ENCODE measurements around the gene CNGA2.

The CNGA2 gene

DNA sequence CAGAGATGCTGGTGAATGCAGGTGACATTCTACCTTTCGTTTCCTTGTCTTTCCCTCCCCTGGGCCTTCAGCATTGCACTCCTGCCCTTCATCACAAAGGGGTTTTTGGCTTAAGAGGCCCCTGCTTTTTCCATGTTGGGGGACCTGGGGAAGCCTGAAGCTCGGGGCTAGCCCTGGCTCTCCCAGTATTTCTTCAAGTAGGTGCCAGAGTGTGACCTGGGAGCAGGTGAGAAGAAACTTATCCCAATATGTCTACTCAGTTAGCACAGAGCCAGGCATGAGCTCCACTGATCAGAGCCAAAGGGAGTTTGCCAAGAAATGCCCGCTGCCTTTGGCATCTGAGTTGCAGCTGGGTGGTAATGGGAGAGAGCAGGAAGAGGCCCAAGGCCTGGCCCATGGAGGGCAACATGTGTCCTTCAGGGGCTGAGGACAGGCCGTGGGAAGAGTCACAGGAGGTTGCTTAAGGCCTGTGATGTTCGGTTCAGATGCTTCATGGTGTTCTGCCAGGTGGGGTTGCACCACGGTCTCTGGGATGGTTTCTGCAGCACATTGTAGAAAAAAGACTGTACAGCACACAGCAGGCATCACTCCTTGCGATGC is 31.7 kb upstream of the CNGA2 start:
- no peak for DNase-seq
- H3K4me3 ChIP-seq: no peak overlapping the region
- H3K36me3 ChIP-seq: no peaks in the 10 kb centered on the region
- no peaks in the 10 kb centered on the region for H3K4me1 ChIP-seq
- no peaks in the 10 kb centered on the region for H3K9me3 ChIP-seq
- intact Hi-C loops (cut with DNase I; ENCODE audit: low total_unique reads): no loop called here
- TF ChIP-seq CTCF (IDR thresholded peaks at IDR 0.05): no peak
- H3K27me3 ChIP-seq: no peaks in the 10 kb centered on the region
- H3K27ac ChIP-seq: no peak overlapping the region

DNA sequence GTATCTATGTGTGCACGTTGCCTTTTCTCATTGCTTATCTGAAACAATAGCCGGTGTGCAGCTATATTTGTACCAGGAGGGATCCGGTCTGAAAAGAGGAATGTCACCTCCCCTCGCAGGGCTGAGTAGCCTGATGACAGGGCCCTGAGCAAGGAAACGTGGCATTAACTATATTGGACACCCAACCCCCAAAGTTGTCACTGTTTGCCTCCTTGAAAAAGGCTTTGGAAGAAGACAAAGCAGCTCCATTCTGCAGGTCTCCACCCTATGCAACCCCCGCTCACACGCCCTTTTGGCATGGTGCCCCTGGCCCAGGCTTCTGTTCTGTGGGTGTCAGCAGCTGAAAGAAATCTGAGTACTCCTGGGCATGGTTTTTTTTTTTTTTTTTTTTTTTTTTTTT is 31.1 kb upstream of the CNGA2 start:
- DNase-seq: no peak
- Histone ChIP-seq H3K27ac (no peak overlapping the region), H3K9me3 (no peaks in the 10 kb centered on the region), H3K4me3 (no peak overlapping the region), H3K36me3 (no peaks in the 10 kb centered on the region), H3K4me1 (no peaks in the 10 kb centered on the region), H3K27me3 (no peaks in the 10 kb centered on the region)
- intact Hi-C loops (cut with DNase I; ENCODE audit: low total_unique reads): no loop called here
- TF ChIP-seq CTCF (IDR thresholded peaks at IDR 0.05): no peak

DNA sequence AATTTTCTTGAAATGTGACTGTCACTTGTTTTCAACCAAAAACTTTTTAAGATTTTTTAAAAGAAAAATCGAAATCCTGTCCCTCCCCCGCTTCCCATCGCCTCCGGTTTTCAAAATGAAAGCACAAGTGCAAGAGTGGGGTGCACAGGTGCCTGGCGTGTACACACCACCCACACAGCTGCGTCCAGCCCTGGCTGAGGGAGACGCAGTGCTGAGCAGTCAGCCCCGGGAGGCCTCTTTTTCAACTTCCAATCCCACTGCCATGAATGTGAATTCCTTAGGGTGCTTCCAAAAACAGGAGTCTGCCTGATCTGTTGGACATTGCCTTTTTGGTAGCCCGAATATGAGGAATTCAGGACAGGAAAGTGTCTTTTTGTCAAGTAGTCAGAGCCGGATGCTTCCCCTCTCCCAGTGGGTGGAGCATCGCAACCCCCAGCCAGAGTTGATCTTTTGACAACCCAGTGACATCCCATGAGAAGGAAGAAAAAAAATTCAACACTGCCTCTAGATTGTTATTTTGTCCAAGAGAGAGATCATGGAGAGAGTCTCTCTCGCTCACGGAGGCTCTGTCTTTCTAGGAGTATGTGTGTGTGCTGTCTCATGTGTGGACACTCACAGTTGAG is 30.4 kb upstream of the CNGA2 start:
- Histone ChIP-seq H3K27ac (no peak overlapping the region), H3K9me3 (no peaks in the 10 kb centered on the region), H3K36me3 (no peaks in the 10 kb centered on the region), H3K4me1 (no peaks in the 10 kb centered on the region), H3K4me3 (no peak overlapping the region), H3K27me3 (no peaks in the 10 kb centered on the region)
- no peak for TF ChIP-seq CTCF (IDR thresholded peaks at IDR 0.05)
- no peak for DNase-seq
- intact Hi-C loops (cut with DNase I; ENCODE audit: low total_unique reads): no loop called here

- no peaks in the 10 kb centered on the region for H3K27me3 ChIP-seq
- H3K9me3 ChIP-seq: no peaks in the 10 kb centered on the region
- no peak for DNase-seq
- intact Hi-C loops (cut with DNase I; ENCODE audit: low total_unique reads): no loop called here
- H3K27ac ChIP-seq: no peak overlapping the region
- no peaks in the 10 kb centered on the region for H3K36me3 ChIP-seq
- H3K4me3 ChIP-seq: no peak overlapping the region
- no peak for TF ChIP-seq CTCF (IDR thresholded peaks at IDR 0.05)
- H3K4me1 ChIP-seq: no peaks in the 10 kb centered on the region
Observed at GRCh38 chrX:151708821-151709220, 25.7 kb upstream of the CNGA2 start.

DNA sequence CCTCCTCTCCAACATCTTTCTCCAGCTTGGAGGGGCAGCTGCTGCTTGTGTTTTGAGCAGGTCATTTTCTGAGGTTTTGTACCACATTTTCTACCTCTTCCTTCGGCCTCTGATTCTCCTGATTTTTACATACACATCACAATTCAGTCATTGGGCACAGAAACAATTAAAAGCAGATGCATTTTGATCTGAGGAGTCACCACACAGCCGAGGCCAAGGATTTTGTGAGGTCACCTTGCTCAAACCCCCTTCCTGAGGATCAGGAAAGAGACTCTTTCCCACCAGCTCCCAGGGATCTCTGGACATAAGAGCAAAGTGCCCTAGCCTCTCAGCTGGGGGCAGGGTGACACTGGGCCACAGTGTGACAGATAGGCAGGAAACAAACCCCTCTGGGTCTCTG is 24.1 kb upstream of the CNGA2 start:
- Histone ChIP-seq H3K27me3 (no peaks in the 10 kb centered on the region), H3K9me3 (no peaks in the 10 kb centered on the region), H3K4me1 (no peaks in the 10 kb centered on the region), H3K27ac (no peak overlapping the region), H3K36me3 (no peaks in the 10 kb centered on the region), H3K4me3 (no peak overlapping the region)
- no peak for DNase-seq
- intact Hi-C loops (cut with DNase I; ENCODE audit: low total_unique reads): no loop called here
- no peak for TF ChIP-seq CTCF (IDR thresholded peaks at IDR 0.05)
